ACC112 (cell line): ENCODE measurements around the gene TEFM.
A peak's percentile ranks its signal among the peaks of the same experiment; 100 is the strongest.

Source experiments
- H2AFZ ChIP-seq: fragments of 200-600 bp; sonication (generic); one replicate; pipeline ENCODE4 v1.6.0; 2017; ENCODE audit warnings: antibody characterized with exemption, low read length; ENCODE audit not compliant: unreplicated experiment
- H3K27ac ChIP-seq: fragments of 200-600 bp; sonication (generic); 2 replicates; pipeline ENCODE4 v1.5.1; 2014; ENCODE audit warnings: low read depth, mild to moderate bottlenecking, antibody characterized with exemption, low read length, moderate library complexity
- H3K27me3 ChIP-seq: fragments of 200-600 bp; sonication (generic); 2 replicates; pipeline ENCODE4 v1.6.1; 2014; ENCODE audit warnings: mild to moderate bottlenecking, antibody characterized with exemption, low read length, moderate library complexity, mixed read lengths; ENCODE audit not compliant: insufficient read depth
- H3K36me3 ChIP-seq: fragments of 200-600 bp; sonication (generic); 2 replicates; pipeline ENCODE4 v1.6.1; 2016; ENCODE audit warnings: mild to moderate bottlenecking, antibody characterized with exemption, low read length, moderate library complexity, mixed read lengths; ENCODE audit not compliant: insufficient read depth
- H3K4me1 ChIP-seq: fragments of 200-600 bp; sonication (generic); one replicate; pipeline ENCODE4 v1.6.1; 2016; ENCODE audit warnings: low read length, mixed read lengths; ENCODE audit not compliant: insufficient read depth, unreplicated experiment, control insufficient read depth
- H3K4me3 ChIP-seq: fragments of 200-600 bp; sonication (generic); 2 replicates; pipeline ENCODE4 v1.5.1; 2014; ENCODE audit warnings: mild to moderate bottlenecking, low read depth, low read length
- H3K79me2 ChIP-seq: fragments of 200-600 bp; sonication (generic); one replicate; pipeline ENCODE4 v1.6.0; 2016; ENCODE audit warnings: low read length; ENCODE audit not compliant: control insufficient read depth, unreplicated experiment, insufficient read depth

The TEFM gene, protein sequence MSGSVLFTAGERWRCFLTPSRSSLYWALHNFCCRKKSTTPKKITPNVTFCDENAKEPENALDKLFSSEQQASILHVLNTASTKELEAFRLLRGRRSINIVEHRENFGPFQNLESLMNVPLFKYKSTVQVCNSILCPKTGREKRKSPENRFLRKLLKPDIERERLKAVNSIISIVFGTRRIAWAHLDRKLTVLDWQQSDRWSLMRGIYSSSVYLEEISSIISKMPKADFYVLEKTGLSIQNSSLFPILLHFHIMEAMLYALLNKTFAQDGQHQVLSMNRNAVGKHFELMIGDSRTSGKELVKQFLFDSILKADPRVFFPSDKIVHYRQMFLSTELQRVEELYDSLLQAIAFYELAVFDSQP

DNA sequence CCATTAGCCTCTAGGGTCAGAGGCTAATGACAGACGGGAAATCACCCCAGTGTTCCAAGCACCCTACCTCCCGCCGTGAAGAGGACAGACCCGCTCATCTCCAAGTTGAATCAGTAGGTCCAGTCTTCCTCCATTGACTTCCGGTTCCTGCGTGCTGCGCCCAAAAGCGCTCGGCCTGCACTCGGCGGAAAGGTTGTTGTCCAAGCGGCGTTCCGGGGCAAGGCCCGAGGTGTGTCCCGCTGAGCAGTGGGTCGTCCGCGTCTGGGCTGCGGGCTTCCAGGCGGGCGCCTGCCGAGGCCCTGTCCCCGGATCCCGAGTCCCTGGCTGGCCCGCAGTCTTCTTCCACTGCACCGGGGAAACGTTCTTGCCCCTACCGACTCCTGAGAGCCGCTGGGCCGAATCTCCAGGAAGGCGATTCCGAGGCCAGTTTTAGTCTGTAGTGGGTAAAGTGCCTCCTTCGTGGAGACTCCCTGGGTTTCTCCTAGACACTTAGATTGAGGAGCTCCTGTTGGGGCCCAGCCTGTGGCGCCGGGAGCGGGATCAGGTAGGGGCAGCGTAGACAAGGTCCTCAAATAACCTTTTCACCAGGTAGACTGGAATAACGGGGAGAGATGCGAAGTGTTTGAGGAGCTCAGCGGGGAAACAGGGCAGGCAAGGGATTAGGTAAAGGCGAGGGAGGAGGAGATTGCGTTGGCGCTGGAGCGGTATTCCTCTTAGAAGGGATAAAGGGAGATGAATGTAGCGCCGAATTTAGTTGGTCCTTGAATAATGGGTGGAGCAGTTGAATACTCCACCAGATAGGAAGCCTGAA lies at the start of gene TEFM:
TSS of gene TEFM (minus strand) at position 138 of the 811 bp plus-strand sequence. CDS start at position 98, 40 bp downstream.
- peak within 1 kb of the TSS; percentile 93 for H2AFZ ChIP-seq
- H3K27ac ChIP-seq = peak within 1 kb of the TSS; percentile 48
- H3K27me3 ChIP-seq = no peaks in the 10 kb centered on the region
- H3K4me3 ChIP-seq = peak within 1 kb of the TSS; percentile 90
- peaks cover 6% of the 10 kb centered on the region for H3K4me1 ChIP-seq
- H3K79me2 ChIP-seq = peaks cover 33% of the 10 kb centered on the region
- H3K36me3 ChIP-seq = peaks cover 17% of the 10 kb centered on the region; the same call in 1 of the 2 replicates

DNA sequence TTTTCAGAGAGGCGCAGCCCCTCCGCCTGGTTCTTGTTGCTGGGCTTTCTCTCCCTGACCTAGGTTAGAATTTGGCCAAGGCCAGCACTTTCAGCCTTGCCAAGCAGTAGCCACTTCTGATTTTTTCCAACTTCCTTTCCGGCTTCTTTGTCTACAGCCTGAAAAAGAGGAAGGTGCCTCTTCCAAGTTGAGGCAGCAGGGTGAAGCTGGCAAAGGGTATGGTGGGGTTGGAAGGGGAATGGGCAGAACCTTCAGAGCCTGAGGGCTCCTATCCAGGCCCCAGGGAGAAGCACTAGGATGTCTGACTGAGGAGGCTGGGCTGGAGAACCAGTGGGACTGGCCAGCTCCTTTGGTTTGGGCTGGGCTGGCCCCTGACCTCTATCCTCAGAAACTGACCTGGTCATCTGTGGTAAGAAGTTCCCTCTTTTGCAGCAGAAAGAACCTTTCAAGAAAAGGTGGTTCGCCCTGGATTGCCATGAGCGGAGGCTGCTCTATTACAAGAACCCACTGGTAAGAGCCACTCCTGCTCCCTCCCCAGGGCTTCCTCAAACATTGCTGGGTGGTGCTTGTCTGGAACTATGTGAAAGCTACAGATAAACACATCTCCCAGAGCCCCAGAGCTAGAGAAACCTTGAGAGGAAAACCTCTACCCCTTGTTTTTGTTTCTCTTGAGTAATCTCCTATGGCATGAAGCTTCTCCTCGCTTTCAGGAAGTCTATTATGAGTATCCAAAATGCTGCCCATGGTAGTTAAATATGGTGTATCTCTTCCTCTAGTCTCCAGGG lies 48.2 kb upstream of the TEFM start:
- H3K79me2 ChIP-seq = no peaks in the 10 kb centered on the region
- H3K4me1 ChIP-seq = peaks cover 12% of the 10 kb centered on the region
- H2AFZ ChIP-seq = no peak overlapping the region
- H3K27ac ChIP-seq = no peak overlapping the region
- H3K27me3 ChIP-seq = no peaks in the 10 kb centered on the region
- no peak overlapping the region for H3K4me3 ChIP-seq
- H3K36me3 ChIP-seq = no peaks in the 10 kb centered on the region

DNA sequence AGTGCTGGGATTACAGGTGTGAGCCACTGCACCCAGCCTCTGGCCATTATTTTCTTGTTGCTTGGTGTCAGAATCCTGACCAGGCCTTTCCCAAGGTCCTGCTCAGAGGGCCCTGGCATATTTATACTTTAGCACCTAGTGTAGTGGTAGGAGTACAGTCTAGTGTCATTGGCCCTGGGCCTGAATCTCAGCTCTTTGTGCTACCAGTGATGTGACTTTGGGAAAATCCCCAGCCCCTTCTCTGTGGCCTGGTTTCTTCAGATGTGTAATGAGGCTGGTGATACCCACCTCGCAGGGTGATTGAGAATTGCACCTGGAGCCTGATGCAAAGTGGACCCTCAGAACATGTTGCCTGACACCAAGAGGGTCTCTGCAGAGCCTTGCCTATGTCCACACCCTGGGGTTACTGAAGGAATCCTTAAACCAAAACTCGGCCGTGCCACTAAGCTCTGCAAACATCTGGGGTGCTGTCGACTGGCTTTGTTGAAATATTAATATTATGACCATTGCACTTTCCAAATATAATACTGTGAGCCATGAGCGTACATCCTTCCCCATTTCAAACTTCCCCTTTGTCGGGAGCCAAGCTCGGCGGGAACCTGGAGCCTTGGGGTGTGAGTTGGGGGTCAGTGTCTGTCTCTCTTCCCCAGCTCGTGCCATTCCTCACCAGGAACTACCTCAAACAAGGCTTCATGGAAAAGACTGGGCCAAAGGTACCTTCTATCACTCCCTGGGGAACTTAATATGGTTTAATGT lies 46.8 kb upstream of the TEFM start:
- Histone ChIP-seq H3K79me2 (no peaks in the 10 kb centered on the region), H2AFZ (no peak overlapping the region), H3K27me3 (no peaks in the 10 kb centered on the region), H3K4me3 (no peak overlapping the region), H3K4me1 (peaks cover 12% of the 10 kb centered on the region), H3K36me3 (no peaks in the 10 kb centered on the region), H3K27ac (no peak overlapping the region)

DNA sequence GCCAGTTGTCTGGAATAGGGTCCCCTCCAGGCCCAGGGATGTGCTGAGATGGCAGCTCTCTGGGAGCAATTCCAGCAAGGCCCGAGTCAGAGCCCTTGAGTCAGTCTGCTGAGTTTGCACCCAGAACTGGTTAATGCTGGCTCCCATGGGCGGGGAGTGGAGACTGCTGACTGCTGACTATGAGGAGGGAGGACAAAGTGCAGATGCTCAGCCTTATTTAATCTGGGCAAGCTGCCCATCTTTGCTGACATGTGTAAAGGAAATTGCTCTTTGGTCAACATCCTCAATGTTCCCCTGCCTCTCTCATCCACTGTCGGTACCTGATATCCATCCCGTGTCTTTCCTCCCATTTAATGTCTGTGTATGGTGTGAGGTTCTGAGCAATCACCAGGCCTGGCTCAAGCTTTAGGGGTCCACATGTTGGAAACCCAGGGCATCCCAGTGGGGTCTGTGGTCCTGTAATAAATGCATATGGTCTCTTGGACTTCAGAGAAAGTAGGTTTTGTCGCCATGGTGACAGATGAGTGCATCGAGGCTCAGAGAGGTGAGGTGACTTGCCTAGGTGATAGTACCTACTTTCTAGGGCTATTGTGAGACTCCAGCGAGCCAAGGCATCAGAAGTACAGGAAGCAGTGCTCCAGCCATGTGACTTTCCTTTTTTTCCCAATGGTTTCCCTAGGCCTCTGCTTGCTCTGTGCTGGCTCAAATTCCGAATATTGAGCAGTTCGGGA lies 44.8 kb upstream of the TEFM start:
- no peak overlapping the region for H3K27ac ChIP-seq

DNA sequence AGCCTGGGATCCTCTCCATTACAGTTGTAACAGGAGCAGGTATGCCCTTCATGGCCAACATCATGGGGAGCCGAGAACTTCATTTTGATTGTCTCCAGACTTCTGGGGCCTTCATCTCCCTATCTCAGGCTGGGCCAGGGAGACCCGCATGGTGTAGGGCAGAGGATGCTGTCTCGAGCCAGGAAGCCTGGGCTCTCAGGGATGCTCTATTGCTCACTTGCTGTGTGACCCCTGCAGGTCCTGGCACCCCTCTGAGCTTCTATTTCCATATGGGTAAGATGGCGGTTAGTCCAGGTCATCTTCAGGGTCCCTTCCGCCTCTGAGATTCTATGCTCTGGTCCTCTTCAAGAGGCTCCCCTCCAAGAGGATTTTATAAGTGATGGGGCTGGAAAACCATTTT lies 44.2 kb upstream of the TEFM start:
- Histone ChIP-seq H2AFZ (peak overlapping the region; percentile 74), H3K27ac (no peak overlapping the region)

More for the DNA sequence above, 44.8 kb upstream of the TEFM start:
- Histone ChIP-seq H3K36me3 (no peaks in the 10 kb centered on the region), H3K4me1 (peaks cover 8% of the 10 kb centered on the region), H3K79me2 (no peaks in the 10 kb centered on the region), H2AFZ (peak overlapping the region; percentile 74), H3K27me3 (no peaks in the 10 kb centered on the region), H3K4me3 (no peak overlapping the region)

DNA sequence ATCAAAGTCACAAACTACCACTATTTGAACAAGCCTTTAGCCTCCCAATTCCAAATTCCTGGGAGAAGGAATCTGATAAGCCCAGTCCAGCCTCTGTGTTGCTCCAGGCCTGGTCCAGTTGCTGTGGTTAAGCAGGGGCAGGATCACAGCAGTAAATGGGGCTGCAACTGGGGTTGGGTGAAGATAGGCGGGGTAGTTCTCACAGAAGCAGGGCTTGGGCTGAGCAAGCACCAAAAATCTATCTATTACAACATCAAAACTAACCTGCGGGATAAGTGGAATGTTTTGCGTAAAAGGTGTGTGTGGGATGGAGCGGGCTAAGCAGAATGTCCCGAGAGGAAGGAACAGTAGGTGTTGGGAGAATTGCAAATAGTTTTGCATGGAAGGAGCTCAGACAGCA lies 41.8 kb upstream of the TEFM start:
- no peaks in the 10 kb centered on the region for H3K79me2 ChIP-seq
- H3K4me3 ChIP-seq = no peak overlapping the region
- peaks cover 8% of the 10 kb centered on the region for H3K4me1 ChIP-seq
- no peaks in the 10 kb centered on the region for H3K36me3 ChIP-seq
- H3K27ac ChIP-seq = no peak overlapping the region
- H2AFZ ChIP-seq = no peak overlapping the region
- H3K27me3 ChIP-seq = no peaks in the 10 kb centered on the region

More for the DNA sequence above, 44.2 kb upstream of the TEFM start:
- Histone ChIP-seq H3K27me3 (no peaks in the 10 kb centered on the region), H3K36me3 (no peaks in the 10 kb centered on the region), H3K4me3 (no peak overlapping the region), H3K4me1 (peaks cover 8% of the 10 kb centered on the region), H3K79me2 (no peaks in the 10 kb centered on the region)

DNA sequence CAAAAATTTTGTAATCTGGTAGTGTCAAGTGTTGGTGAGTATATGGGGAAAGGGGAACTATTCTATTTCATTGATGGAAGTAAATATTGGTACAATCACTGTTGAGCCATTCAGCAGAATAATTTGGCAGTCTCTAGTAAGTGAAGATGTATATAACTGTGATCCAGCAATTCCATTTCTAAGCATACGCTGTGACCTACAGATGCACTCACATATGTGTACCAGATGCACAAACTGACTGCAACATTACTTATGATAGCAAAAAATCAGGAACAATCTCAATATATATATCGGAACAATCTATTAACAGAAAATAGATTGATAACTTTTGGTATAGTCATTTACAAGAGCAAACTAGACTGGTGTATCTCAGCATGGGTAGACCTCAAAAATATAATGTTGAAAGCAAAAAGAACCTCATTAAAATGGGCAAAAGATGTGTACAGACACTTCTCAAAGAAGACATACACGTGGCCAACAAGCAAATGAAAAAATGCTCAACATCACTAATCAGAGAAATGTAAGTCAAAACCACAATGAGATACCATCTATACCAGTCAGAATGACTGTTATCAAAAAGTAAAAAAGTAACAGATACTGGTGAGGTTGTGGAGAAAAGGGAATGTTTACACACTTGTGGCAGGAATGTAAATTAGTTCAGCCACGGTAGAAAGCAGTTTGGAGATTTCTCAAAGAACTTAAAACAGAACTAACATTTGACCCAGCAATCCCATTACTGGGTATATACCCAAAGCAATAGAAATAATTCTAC lies 36.5 kb upstream of the TEFM start:
- H3K27me3 ChIP-seq = no peaks in the 10 kb centered on the region
- no peak overlapping the region for H3K4me3 ChIP-seq
- H3K27ac ChIP-seq = no peak overlapping the region
- H3K79me2 ChIP-seq = no peaks in the 10 kb centered on the region
- H3K36me3 ChIP-seq = no peaks in the 10 kb centered on the region
- no peak overlapping the region for H2AFZ ChIP-seq
- H3K4me1 ChIP-seq = no peaks in the 10 kb centered on the region

DNA sequence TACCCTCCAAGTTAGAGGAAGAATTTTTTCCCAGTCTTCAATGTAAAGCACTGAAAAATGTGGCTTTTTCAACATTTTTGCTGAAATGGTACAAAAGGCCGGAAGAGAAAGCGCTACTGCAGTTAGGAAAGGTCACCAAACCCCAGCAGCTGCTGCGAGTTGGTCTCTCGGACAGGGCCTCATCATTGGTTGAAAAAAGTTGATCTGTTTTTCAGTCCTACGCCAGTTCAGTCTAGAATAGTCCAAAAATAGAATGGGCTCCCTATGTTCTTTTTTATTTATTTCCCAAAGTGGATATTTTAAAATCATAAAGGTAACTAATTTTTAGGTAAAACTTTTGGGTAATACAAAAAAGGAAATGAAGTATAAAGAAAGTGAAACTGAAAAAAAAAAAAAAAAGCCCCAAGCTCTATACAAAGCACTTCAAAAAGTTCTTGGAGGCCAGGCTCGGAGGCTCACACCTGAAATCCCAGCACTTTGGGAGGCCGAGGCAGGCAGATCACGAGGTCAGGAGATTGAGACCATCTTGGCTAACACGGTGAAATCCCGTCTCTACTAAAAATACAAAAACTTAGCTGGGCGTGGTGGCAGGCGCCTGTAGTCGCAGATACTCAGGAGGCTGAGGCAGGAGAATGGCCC lies 33.1 kb upstream of the TEFM start:
- Histone ChIP-seq H2AFZ (no peak overlapping the region), H3K4me1 (no peaks in the 10 kb centered on the region), H3K4me3 (no peak overlapping the region), H3K27me3 (no peaks in the 10 kb centered on the region), H3K27ac (no peak overlapping the region), H3K79me2 (no peaks in the 10 kb centered on the region), H3K36me3 (no peaks in the 10 kb centered on the region)

DNA sequence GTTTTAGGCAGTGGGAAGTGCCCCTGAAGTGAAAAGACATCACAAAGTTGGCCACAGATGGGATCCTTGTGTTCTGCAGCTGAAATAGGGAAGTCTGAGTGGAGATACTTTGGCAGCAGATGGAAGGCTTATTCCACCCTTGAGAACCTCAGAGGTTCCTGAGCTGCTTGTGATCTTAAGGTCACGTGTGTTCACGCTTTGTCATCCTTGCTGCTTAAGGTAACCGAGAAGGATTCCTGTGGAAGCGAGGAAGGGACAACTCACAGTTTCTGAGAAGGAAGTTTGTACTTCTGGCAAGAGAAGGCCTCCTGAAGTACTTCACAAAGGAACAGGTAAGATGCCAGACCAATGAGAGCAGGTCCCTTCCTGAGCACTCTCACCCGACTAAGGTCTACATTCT lies 27.9 kb upstream of the TEFM start:
- Histone ChIP-seq H3K27ac (no peak overlapping the region), H2AFZ (no peak overlapping the region), H3K36me3 (no peaks in the 10 kb centered on the region), H3K4me1 (no peaks in the 10 kb centered on the region), H3K79me2 (no peaks in the 10 kb centered on the region), H3K4me3 (no peak overlapping the region), H3K27me3 (no peaks in the 10 kb centered on the region)
